ENCODE measurements around the gene LGALS14. TPM values are rescaled to one million over a fixed set of nuclear protein-coding genes. Genes with fewer than 3 reads are reported as not detected.
"Not testable (repeated sequence)": the region's sequence is repeated elsewhere in the genome, so short reads cannot be mapped to it uniquely, and the experiment has no call there.

The LGALS14 gene
- total RNA-seq, 4 donors from 2014 or later = not detected

- WGBS, 2 donors = 47 to 73% methylated on average over 8 of the region's 8 CpGs
- Histone ChIP-seq H3K36me3 (no peaks in the 10 kb centered on the region), H3K4me3 (no peak overlapping the region), H3K9me3 (no peaks in the 10 kb centered on the region), H3K4me1 (no peaks in the 10 kb centered on the region), H3K27me3 (peaks cover 0 to 12% (median 0%) of the 10 kb centered on the region in 4 donors), H3K27ac (no peak overlapping the region)
- intact Hi-C loops (cut with DNase I) = no loop called here
- TF ChIP-seq CTCF (IDR thresholded peaks at IDR 0.05) (no peak), POLR2A (IDR thresholded peaks at IDR 0.05) (no peak)
- DNase-seq = no peak
Observed at GRCh38 chr19:39705578-39706188, 1.4 kb downstream of the LGALS14 start.

- no peak for DNase-seq
- H3K4me3 ChIP-seq = no peak overlapping the region
- H3K4me1 ChIP-seq = no peaks in the 10 kb centered on the region
- no peaks in the 10 kb centered on the region for H3K9me3 ChIP-seq
- no peak overlapping the region for H3K27ac ChIP-seq
- TF ChIP-seq CTCF (IDR thresholded peaks at IDR 0.05) (no peak), POLR2A (IDR thresholded peaks at IDR 0.05) (no peak)
- intact Hi-C loops (cut with DNase I) = no loop called here
- H3K36me3 ChIP-seq = no peaks in the 10 kb centered on the region
- no peaks in the 10 kb centered on the region for H3K27me3 ChIP-seq
- WGBS, 2 donors = 80 to 84% methylated on average over 4 to 6 of the region's 6 CpGs
Observed at GRCh38 chr19:39708594-39708993, 4.3 kb downstream of the LGALS14 start.

- H3K27me3 ChIP-seq = no peaks in the 10 kb centered on the region
- no peak overlapping the region for H3K4me3 ChIP-seq
- H3K4me1 ChIP-seq = no peaks in the 10 kb centered on the region
- intact Hi-C loops (cut with DNase I) = no loop called here
- no peaks in the 10 kb centered on the region for H3K36me3 ChIP-seq
- TF ChIP-seq POLR2A (IDR thresholded peaks at IDR 0.05) = no peak
- TF ChIP-seq CTCF (IDR thresholded peaks at IDR 0.05) = no peak
- no peak overlapping the region for H3K27ac ChIP-seq
- DNase-seq = no peak
- 74 to 84% methylated on average over 5 of the region's 5 CpGs for WGBS, 2 donors
- H3K9me3 ChIP-seq = no peaks in the 10 kb centered on the region
Observed at GRCh38 chr19:39709026-39709872, 5.0 kb downstream of the LGALS14 start.

- Histone ChIP-seq H3K27me3 (no peaks in the 10 kb centered on the region), H3K4me1 (no peaks in the 10 kb centered on the region), H3K4me3 (no peak overlapping the region), H3K27ac (no peak overlapping the region), H3K36me3 (no peaks in the 10 kb centered on the region), H3K9me3 (peaks cover 0 to 4% (median 0%) of the 10 kb centered on the region in 3 donors)
- TF ChIP-seq POLR2A (IDR thresholded peaks at IDR 0.05) (no peak), CTCF (IDR thresholded peaks at IDR 0.05) (no peak)
- no peak for DNase-seq
- intact Hi-C loops (cut with DNase I) = no loop called here
- 77 to 87% methylated on average over 3 to 4 of the region's 4 CpGs for WGBS, 2 donors
Observed at GRCh38 chr19:39710333-39710890, 6.1 kb downstream of the LGALS14 start.

- peaks cover 0 to 27% (median 0%) of the 10 kb centered on the region in 4 donors for H3K27me3 ChIP-seq
- H3K9me3 ChIP-seq; H3K27ac ChIP-seq; H3K4me1 ChIP-seq; H3K4me3 ChIP-seq; DNase-seq; H3K36me3 ChIP-seq; intact Hi-C loops (cut with DNase I): not testable (repeated sequence)
- WGBS, 2 donors = 59 to 62% methylated on average over 3 of the region's 3 CpGs
Observed at GRCh38 chr19:39720144-39720543, 15.9 kb downstream of the LGALS14 start.

Data from esophagus squamous epithelium (tissue), 5 donors.